Daoy (cell line): Measurements from ENCODE around the gene FARP2. TPM values are rescaled to one million over a fixed set of nuclear protein-coding genes. Genes with fewer than 3 reads are reported as not detected.

Experiments used
- DNase-seq: peaks from one replicate; pipeline ENCODE4 v3.0.0-alpha.2; 2015; ENCODE audit warnings: low read depth
- total RNA-seq: library from RNA; depleted of rRNA; stranded (reverse); fragments of >200 nt; shearing (Covaris generic); gene quantifications from 2 replicates; pipeline ENCODE4 v1.2.3, GENCODE V29; 2014; rRNA removed

Gene FARP2
- total RNA-seq, 1 experiment from 2014 or later, result 22.6 TPM

DNA sequence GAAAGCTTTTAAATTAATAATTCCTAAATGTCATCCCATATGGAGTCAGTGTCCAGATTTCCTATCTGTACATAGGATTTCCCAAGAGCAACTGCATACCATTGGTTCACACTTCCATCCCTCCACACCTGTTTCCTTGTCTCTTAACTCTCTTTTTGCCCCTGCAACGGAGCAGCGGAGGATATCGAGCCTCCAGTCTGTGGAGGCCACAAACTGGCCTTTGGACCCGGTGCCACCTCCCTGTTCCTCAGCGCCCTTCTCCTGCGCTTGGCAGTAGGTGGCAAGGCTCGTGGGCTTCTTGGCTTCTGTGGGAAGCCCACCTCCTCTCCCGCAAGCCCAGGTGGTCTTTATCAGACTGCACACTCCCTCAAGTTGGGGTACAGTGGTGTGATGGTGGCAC is 176.1 kb downstream of the FARP2 start:
- no peak for DNase-seq

GRCh38 chr2:241532733-241533601 is 176.9 kb downstream of the FARP2 start:
- no peak for DNase-seq

- DNase-seq, result no peak
These were observed 178.2 kb downstream of the FARP2 start for GRCh38 chr2:241534293-241534692.

- DNase-seq, result no peak
These were observed 178.8 kb downstream of the FARP2 start for GRCh38 chr2:241534701-241535375.

GRCh38 chr2:241535871-241536655 is 180.0 kb downstream of the FARP2 start:
- DNase-seq, result no peak

GRCh38 chr2:241538838-241539615 is 182.9 kb downstream of the FARP2 start:
- no peak for DNase-seq

DNA sequence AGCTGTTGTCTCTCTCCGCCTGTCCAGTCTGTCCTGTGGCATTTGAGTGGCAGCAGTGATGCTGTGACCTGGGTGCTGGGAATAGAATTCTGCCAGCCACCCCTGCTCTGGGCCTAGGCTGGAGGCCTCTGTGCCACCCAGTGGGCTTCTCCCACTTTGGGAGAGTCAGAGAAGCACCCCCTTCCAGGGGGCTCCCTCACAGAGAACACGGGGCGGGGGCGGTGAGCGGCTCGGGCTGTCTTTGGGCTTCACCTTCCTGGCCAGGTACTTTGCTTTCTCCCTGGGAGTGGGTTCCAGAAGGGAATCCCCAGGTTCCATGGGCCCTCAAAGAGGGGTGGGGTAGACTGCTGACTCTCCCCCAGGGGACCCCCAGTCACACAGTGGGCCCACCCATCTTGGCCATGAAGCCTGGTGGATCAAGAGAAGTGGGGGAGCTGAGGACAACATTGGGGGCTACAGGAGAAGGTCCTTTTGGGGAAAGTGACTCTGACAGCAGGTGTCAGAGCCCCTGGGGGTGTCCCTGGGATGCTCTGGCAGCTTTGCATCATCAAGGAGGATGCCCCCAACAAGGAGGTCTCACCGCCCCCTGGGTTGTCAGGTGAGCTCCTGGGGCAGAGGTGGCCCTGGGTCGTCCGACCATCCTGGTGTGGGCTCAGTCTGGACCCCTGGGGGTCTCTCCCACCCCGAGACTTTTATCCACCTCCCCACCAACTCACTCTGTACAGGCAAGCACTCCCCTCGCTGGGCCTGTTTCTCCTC is 183.7 kb downstream of the FARP2 start:
- no peak for DNase-seq

DNA sequence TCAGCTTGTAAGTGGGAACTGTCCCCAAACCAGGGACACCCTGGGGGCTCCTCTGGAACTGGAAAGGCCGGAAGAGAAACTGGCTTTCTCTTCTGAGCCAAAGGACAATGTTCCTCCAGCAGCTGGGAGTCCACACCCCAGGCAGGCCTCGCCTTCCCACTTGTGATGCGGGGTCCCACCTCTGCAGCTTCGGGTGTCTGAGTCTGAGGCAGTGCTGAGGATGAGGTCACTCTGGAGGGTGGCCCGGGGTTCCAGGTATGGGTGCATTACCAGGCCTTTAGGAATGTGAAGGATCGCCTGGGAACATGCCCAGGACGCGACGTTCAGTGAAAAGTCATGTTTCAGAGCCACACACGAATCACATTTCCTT is 184.3 kb downstream of the FARP2 start:
- peak; percentile 44 for DNase-seq

- peak; percentile 56 for DNase-seq
These were observed 184.9 kb downstream of the FARP2 start for GRCh38 chr2:241540771-241541561.

GRCh38 chr2:241541564-241542277 is 185.6 kb downstream of the FARP2 start:
- no peak for DNase-seq

- DNase-seq, result no peak
These were observed 186.2 kb downstream of the FARP2 start for GRCh38 chr2:241542278-241542605.

Other genes with a start within 250 kb of the FARP2 start
- gene PASK, start 206.8 kb upstream of the FARP2 start, total RNA-seq, result 8.5 TPM in 2 replicates
- gene PPP1R7, start 205.8 kb upstream of the FARP2 start, total RNA-seq, result 74.7 and 83.0 TPM in 2 replicates
- gene ANO7, start 167.6 kb upstream of the FARP2 start, total RNA-seq, result 0.69 TPM in 1 of 2 replicates, not detected in the other
- 244 and 258 TPM in 2 replicates for gene HDLBP, start 40.6 kb upstream of the FARP2 start, total RNA-seq
- 244 and 328 TPM in 2 replicates for gene SEPTIN2, start 40.4 kb upstream of the FARP2 start, total RNA-seq
- 118 and 127 TPM in 2 replicates for gene STK25, start 152.3 kb downstream of the FARP2 start, total RNA-seq
- 3.3 and 4.6 TPM in 2 replicates for gene BOK, start 202.5 kb downstream of the FARP2 start, total RNA-seq